ENCODE data around the gene FAM20C. TPM values are rescaled to one million over a fixed set of nuclear protein-coding genes. Genes with fewer than 3 reads are reported as not detected.

The FAM20C gene
- total RNA-seq: 1 to 10 TPM; 1.3 to 1.7 TPM
- 1.7 TPM for polyA plus RNA-seq (2013, experiment 1 of 2)
- 1.7 TPM for polyA plus RNA-seq (2013, experiment 2 of 2)
- total RNA-seq: 0 to 5.6 (median 0.59) reads per million in 172 experiments

GRCh38 chr7:191981-192649 lies at the start of gene FAM20C:
Gene FAM20C (plus strand): TSS chr7:192571. CDS start chr7:193200, 629 bp downstream.
- peak; percentile 81 for ATAC-seq (ENCODE audit: poor library complexity)
- no peaks in the 10 kb centered on the region for H3K9me3 Mint-ChIP-seq
- H3K9me3 ChIP-seq (ENCODE audit: control insufficient read depth in 1 of 2, insufficient read depth in 1 of 2, low read length in 2 of 2): peaks cover 0 to 27% of the 10 kb centered on the region in 2 experiments
- H3K27ac Mint-ChIP-seq: no peak within 1 kb of the TSS
- H3K4me1 ChIP-seq (ENCODE audit: insufficient read depth, low read length): peaks cover 13% of the 10 kb centered on the region
- DNase-seq: peak in 13 of 14 experiments; percentile 2 to 73 (median 22)
- H3K27me3 ChIP-seq (ENCODE audit: control insufficient read depth in 1 of 2, insufficient read depth in 2 of 2, low read length in 2 of 2): peaks cover 31 to 32% of the 10 kb centered on the region in 2 experiments
- H3K4me1 Mint-ChIP-seq (ENCODE audit: low read depth): peaks cover 4% of the 10 kb centered on the region
- H3K36me3 Mint-ChIP-seq (ENCODE audit: low read depth): no peaks in the 10 kb centered on the region
- H3K36me3 ChIP-seq (ENCODE audit: insufficient read depth, low read length): no peaks in the 10 kb centered on the region
- no peak for TF ChIP-seq CTCF (IDR thresholded peaks at IDR 0.05)
- ChIA-PET CTCF (interaction anchor here (0.6 kb wide), 1 partner anchor 503 kb away, joined by 3 read pairs; no protein-coding TSS in a partner anchor), POLR2A (interaction anchor here (0.6 kb wide), 1 partner anchor 88 kb away, joined by 3 read pairs; no protein-coding TSS in a partner anchor)
- H3K27me3 Mint-ChIP-seq: peaks cover 54% of the 10 kb centered on the region
- no peak within 1 kb of the TSS for H3K27ac ChIP-seq (ENCODE audit: low read depth in 1 of 2, low read length in 2 of 2)
- H3K4me3 ChIP-seq (ENCODE audit: low read length): no peak within 1 kb of the TSS
- intact Hi-C loops (cut with DNase I, micrococcal nuclease): no loop called here
- peak within 1 kb of the TSS; percentile 83 for H3K4me3 Mint-ChIP-seq

GRCh38 chr7:143145-143751 lies 49.1 kb upstream of the FAM20C start:
- no peak for TF ChIP-seq CTCF (IDR thresholded peaks at IDR 0.05)
- ChIA-PET POLR2A (no interaction called here), CTCF (no interaction called here)
- no peaks in the 10 kb centered on the region for H3K4me1 Mint-ChIP-seq (ENCODE audit: low read depth)
- intact Hi-C loops (cut with DNase I, micrococcal nuclease): no loop called here
- no peak overlapping the region for H3K4me3 ChIP-seq (ENCODE audit: low read length)
- H3K4me3 Mint-ChIP-seq: no peak overlapping the region
- H3K27me3 ChIP-seq (ENCODE audit: control insufficient read depth in 1 of 2, insufficient read depth in 2 of 2, low read length in 2 of 2): no peaks in the 10 kb centered on the region
- no peak overlapping the region for H3K27ac ChIP-seq (ENCODE audit: low read depth in 1 of 2, low read length in 2 of 2)
- H3K36me3 Mint-ChIP-seq (ENCODE audit: low read depth): no peaks in the 10 kb centered on the region
- H3K36me3 ChIP-seq (ENCODE audit: insufficient read depth, low read length): no peaks in the 10 kb centered on the region
- no peaks in the 10 kb centered on the region for H3K9me3 ChIP-seq (ENCODE audit: control insufficient read depth in 1 of 2, insufficient read depth in 1 of 2, low read length in 2 of 2)
- peaks cover 2% of the 10 kb centered on the region for H3K9me3 Mint-ChIP-seq
- no peaks in the 10 kb centered on the region for H3K27me3 Mint-ChIP-seq
- DNase-seq (no peak), ATAC-seq (ENCODE audit: poor library complexity) (no peak)
- no peak overlapping the region for H3K27ac Mint-ChIP-seq
- H3K4me1 ChIP-seq (ENCODE audit: insufficient read depth, low read length): no peaks in the 10 kb centered on the region

- DNase-seq (no peak), ATAC-seq (ENCODE audit: poor library complexity) (no peak)
- H3K4me1 Mint-ChIP-seq (ENCODE audit: low read depth): peaks cover 2% of the 10 kb centered on the region
- H3K36me3 Mint-ChIP-seq (ENCODE audit: low read depth): peaks cover 2% of the 10 kb centered on the region
- peaks cover 2% of the 10 kb centered on the region for H3K9me3 Mint-ChIP-seq
- ChIA-PET CTCF (no interaction called here), POLR2A (no interaction called here)
- intact Hi-C loops (cut with DNase I, micrococcal nuclease): no loop called here
- no peaks in the 10 kb centered on the region for H3K27me3 Mint-ChIP-seq
- H3K27ac Mint-ChIP-seq: no peak overlapping the region
- H3K27me3 ChIP-seq (ENCODE audit: control insufficient read depth in 1 of 2, insufficient read depth in 2 of 2, low read length in 2 of 2): no peaks in the 10 kb centered on the region
- TF ChIP-seq CTCF (IDR thresholded peaks at IDR 0.05): no peak
- no peak overlapping the region for H3K4me3 Mint-ChIP-seq
- H3K4me3 ChIP-seq (ENCODE audit: low read length): no peak overlapping the region
- H3K36me3 ChIP-seq (ENCODE audit: insufficient read depth, low read length): no peaks in the 10 kb centered on the region
- no peaks in the 10 kb centered on the region for H3K9me3 ChIP-seq (ENCODE audit: control insufficient read depth in 1 of 2, insufficient read depth in 1 of 2, low read length in 2 of 2)
- H3K4me1 ChIP-seq (ENCODE audit: insufficient read depth, low read length): peaks cover 2% of the 10 kb centered on the region
- no peak overlapping the region for H3K27ac ChIP-seq (ENCODE audit: low read depth in 1 of 2, low read length in 2 of 2)
These were observed 48.4 kb upstream of the FAM20C start for GRCh38 chr7:143811-144453.

Measured in CD4-positive, alpha-beta T cell (primary cell).